GM18498 (cell line): ENCODE measurements around the gene KNG1.
"Not testable (repeated sequence)": the region's sequence is repeated elsewhere in the genome, so short reads cannot be mapped to it uniquely, and the experiment has no call there.

Experiments
- ATAC-seq: cut with Tn5 transposase; IDR thresholded peaks from one replicate; pipeline ENCODE4 v1.9.1; 2021; ENCODE audit warnings: mild to moderate bottlenecking, moderate library complexity; ENCODE audit not compliant: unreplicated experiment

The KNG1 gene

DNA sequence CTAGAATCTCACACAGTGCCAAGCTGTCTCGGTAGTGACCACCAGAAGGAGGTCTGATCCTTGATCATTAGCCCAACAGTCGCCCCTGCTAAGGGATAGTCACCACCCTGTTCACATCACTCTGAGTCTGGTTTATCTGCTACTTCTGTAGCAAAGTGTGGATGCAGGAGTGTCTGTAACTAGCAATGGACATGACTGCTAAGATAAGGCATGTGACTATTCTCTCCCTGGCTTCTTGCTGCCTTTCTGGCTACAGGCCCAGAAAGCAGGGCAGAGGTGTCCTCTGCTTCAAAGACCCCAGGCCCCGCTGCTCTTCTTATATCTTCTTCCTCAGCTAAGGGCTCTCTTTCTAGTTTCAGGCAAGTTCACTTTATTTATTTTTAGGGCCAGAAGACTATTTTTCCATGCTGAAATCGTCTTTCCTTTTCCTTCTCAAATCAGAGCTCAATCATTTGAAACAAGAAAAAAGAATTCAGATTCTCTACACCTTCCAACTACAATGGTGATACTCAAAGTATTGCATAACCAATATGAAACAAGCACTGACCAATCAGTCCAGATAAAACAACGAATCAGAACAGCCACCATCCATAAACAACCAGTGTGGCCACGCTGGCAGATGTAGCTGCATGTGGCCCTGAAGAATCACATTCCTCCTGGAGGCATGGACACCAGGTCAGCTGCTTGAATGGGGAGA is 8.0 kb upstream of the KNG1 start:
- ATAC-seq = no peak

DNA sequence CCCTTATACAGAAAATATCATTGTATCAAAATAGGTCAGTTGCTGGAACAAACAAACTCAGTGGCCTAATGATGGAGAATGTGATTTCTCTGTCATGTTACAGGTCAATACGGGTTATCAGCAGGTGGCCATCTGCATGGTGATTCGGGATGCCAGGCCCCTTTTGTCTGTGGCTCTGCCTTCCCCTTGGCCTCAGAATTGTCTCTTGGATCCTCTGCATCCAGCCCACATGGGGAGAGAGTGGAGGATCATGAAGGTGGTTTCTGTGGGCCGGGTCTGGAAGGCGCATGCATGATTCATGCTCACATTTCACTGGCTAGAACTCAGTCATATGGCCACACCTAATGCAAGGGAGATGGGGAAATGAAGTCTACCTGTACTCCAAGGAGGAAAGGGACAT is 6.5 kb upstream of the KNG1 start:
- ATAC-seq = not testable (repeated sequence)

DNA sequence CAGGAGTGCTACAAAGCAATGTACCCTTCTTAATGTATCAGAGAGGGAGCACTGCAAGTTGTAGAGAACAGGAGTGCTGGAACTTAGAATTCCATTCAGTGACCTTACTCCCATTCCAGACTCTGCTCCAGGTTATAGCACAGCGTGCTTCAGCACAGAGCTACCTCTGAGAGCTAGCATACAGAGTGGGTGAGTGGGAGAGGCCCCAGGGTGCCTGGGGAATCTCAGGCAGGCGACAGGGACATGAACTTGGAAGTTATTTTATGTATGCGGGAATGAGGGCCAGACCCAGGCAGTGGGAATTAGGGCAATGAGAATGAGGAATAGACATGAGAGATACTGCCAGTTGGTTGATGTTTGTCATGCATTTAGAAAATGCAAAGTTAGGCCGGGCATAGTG is 3.7 kb upstream of the KNG1 start:
- ATAC-seq = no peak

DNA sequence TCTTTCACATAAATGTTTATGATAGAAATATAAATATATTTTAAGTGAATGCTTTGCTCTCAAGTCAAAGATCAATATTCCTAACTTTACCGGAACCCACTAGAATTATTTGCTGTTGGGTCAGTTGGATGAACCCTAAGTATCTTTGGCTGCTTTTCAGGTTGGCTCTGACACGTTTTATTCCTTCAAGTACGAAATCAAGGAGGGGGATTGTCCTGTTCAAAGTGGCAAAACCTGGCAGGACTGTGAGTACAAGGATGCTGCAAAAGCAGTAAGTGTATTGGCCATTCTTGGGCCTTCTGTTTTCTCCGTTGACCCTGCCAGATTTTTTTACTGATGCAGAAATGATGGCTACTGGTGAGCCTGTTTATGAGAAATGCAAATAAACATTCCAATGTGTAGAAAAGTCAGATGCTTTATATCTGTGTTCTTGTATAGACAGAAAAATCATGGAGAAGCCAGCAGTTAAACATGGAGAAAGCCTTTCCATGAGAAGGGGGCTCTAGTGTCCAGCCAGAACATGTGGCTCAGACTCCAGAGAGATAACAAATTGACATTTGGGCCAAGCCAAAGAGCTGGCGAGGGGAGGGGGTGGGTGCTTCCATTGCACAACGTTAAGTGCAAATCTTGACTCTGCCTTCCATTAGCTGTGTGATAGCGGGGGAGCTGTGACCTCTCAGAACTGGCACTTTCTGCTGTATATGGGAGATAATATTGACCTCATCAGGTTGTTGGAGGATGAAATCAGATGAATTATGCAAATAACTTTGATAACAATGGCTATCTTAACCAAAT is 3.0 kb downstream of the KNG1 start:
- ATAC-seq = no peak

DNA sequence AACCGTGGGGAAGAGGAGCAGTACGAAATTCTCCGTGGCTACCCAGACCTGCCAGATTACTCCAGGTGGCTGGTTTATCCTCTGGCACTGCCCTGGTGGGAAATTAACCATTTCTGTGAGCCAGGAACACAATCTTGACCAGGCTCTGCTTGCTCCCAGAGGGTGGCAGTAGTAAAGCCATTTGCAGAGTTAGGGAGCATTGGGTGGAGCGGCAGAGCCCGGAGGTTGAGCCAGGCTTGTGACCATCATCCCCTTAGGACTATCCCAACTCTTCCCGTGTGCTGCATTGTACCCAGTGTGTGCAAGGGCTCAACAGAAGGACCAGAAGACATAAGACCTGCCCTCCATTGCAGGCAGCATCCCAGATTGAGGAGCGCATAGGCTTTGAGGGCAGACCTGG is 5.3 kb downstream of the KNG1 start:
- ATAC-seq = no peak

DNA sequence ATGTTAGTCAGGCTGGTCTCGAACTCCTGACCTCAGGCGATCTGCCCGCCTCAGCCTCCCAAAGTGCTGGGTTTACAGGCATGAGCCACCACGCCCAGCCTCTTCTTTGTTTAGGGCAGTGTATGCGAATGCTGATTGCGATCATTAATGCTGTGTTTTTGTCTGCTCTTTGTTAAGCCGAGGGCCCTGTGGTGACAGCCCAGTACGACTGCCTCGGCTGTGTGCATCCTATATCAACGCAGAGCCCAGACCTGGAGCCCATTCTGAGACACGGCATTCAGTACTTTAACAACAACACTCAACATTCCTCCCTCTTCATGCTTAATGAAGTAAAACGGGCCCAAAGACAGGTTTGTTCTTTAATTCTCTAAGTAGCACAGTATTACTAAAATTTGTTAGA is 7.8 kb downstream of the KNG1 start:
- no peak for ATAC-seq

DNA sequence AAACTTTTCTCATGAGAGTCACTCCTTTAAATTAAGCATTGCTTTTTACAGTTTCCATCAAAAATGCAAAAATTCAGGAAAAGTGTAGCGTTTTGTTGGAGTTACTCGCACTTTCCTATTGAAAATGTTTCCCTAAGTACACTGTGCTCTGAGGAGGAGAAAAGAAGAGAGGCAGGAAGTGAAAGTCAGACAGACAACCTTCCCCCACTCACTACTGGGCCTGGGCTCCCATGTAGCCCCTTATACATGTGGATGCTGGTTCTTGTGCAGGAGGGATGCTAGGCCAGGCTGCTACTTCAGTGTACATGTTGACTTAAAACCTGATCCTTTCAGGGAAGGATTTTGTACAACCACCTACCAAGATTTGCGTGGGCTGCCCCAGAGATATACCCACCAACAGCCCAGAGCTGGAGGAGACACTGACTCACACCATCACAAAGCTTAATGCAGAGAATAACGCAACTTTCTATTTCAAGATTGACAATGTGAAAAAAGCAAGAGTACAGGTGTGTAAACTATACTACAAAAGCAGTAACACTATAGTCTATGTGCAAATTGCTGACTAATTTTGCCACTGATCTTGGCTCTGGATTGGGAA is 15.1 kb downstream of the KNG1 start:
- no peak for ATAC-seq

DNA sequence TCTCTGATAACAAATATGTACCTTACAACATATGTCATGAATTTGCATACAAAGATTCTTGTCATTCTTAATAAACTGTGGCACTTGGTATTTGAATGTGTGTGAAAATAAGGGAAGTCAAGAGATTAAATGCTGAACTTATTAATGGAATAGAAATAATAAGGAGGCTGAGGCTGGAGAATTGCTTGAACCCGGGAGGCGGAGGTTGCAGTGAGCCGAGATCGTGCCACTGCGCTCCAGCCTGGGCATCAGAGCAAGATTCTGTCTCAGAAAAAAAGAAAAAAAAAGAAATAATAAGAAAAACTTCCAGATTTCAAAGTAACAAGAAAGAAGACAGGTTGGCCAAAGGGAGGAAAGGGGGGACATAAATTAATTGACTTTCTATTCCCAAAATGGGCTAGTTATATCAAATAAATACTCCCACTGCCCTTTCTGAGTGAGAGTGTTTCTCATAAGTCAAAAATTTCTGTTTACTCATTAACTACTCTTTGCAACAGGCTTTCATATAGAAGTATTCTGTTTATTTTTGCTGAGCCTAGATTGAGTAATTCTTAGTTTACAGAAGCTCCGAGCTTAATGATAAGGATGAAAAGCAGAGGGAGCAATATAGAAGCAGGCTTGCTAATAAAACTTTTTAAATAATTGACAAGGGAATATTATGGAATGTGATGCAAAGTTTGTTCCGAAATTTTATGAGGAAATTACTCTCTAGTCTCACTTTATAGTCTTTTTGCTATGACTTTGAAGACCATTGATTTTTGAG is 25.6 kb downstream of the KNG1 start:
- ATAC-seq = no peak

DNA sequence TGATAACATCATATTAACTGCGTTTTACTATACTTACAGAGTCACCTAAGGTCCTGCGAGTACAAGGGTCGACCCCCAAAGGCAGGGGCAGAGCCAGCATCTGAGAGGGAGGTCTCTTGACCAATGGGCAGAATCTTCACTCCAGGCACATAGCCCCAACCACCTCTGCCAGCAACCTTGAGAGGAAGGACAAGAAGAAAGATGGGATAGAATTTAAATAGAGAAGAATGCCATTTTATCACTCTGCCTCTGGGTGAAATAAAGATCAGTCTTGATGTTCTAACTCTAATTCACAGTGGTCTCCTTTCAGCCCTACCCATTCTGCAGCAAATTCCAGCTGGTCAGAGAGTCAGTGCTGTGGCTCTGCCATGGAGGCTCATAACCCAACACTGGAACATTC is 26.5 kb downstream of the KNG1 start:
- ATAC-seq = no peak

DNA sequence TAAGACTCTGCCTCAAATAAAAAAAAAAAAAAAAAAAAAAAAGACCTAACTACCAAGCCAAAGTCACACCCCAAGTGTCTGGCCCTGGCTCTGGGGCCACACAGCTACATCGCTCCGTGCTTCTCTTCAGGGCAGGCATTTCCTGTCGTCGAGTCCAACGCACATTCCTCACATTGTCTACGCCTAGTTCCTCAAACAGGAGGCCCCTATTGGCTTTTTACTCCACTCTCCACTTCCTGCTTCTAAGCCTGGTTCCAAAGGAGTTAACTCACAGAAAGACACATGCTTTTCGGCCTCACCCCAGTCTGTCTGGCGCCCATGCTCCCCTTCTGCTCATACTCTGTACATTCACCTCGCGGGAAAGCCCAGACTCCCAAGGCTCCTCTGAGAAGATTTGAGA is 28.8 kb downstream of the KNG1 start:
- ATAC-seq = no peak

DNA sequence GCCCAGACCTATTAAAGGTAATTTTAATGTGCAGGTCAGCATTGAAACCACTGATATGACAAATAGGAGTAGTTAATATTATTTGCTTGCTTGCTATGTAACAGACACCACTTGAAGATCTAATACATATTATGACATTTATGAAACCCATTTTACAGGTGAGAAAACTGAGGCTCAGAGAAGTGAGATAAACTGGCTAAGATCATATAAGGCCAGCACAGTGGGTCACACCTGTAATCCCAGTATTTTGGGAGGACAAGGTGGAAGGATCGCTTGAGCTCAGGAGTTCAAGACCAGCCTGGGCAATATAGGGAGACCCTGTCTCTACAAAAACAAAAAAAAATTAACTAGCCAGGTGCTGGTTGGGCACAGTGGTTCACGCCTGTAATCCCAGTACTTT is 33.2 kb downstream of the KNG1 start:
- ATAC-seq = no peak

DNA sequence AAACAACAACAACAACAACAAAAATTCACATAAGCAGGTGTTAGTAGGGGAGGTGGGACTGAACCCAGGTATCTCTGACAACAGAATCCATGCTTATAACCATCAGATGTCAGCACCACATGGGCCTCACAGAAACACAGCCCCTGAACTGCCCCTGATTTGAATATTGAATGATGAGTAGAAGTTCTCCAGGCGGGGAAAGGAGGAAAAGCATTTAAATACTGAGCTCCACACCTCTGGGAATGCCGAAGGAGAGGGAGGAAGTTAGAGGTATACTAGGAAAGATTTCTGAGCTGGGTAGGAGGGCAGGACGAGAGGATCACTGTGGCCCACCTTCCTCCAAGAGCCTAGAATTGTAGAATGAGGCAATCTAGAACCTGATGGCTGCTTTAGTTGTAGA is 34.3 kb downstream of the KNG1 start:
- ATAC-seq = no peak

DNA sequence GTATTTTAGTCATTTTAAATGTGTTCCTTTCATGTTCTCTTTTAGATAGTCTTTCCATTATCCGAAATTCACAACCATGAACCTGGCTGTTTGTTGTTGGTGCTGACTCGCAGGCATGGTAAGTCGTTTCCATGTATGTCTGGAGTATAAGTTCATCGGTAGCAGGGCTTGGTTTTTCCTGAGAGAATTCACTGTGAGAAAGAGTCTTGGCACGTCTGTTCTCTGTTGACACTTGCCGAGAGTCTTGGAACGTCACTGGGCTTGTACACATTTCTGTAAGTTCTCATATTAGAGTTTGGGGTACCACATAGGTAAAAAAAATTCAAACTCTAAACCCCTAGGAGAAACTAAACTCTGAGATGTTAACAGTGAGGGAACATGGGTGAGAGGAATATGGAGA is 36.8 kb downstream of the KNG1 start:
- ATAC-seq = no peak

DNA sequence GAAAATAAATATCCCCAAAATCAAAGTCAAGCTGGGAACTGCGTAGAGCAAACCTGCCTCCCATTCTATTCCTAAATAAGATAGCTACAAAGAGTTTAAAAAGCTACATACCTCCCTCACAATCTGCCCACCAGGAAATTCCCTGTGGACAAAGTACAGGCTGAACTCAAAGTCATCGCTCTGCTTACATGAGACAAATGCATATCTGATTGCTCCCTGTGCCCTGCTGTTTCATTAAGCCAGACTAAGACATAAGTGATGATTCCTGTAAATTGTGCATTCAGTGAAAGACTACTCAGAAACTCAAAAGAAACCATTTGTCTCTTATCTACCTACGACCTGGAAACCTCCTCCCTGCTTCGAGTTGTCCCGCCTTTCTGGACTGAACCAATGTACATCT is 37.7 kb downstream of the KNG1 start:
- no peak for ATAC-seq

DNA sequence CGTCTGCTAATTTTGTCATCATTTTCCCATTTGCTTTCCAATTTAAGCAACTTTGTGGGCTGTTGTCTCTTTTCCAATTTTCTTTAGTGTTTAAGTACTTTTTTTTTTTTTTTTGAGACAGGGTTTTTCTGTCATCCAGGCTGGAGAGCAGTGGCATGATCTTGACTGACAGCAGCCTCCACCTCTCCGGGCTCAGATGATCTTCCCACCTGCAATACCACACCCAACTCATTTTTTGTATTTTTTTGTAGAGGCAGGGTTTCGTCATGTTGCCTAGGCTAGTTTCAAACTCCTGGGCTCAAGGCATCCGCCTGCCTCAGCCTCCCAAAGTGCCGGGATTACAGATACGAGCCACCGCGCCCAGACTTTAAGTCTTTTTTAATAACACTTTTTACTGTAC is 40.1 kb downstream of the KNG1 start:
- ATAC-seq = no peak

DNA sequence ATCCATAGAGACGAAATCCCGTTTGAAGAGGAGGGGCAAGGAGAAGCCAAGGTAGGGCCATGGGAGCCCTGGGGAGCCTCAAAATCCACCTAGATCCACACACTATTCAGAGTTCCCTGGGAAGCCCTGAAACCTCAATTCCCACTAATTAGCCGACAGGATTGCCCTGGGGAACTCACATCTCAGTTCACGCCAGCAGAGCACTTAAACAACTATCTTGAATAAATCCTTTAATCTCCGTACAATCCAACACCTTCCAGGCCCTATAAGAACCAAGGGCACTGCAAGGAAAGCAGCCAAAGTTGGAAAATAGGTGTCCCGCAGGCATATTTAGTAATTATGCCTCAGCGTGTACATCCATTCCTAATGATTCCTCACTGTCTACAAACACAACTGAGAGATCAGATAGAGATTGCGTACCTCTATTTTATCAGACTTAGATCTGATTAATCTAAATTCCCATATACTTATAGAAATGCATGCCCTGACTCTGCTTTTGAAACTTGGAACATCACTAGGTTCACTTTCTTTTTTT is 40.6 kb downstream of the KNG1 start:
- ATAC-seq = no peak

DNA sequence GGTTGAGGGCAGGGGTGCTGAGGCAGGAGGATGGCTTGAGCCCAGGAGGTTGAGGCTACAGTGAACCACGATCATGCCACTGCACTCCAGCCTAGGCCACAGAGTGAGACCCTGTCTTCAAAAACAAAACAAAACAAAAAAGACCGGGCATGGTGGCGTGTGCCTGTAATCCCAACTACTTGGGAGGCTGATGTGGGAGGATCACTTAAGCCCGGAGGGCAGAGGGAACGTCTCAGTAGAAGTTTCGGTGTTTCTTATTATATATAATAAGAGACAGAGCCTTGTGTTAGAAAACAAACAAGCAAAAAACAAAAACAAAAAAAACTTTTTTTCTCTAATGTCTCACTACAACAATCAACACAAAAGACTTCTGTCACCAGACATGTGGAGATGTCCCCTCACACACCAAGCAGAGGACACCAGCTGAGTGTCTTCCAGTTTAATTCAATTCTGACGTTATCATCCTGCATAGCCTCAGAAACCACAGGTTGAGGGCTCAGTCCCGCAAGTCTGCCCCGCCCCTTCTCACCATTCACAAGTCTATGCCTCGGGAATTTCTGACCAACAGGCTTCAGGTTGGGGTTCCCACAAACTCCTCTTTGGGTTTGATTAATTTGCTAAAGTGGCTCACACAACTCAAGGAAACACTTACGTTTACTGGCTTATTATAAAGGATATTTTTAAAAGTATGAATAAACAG is 42.2 kb downstream of the KNG1 start:
- no peak for ATAC-seq

DNA sequence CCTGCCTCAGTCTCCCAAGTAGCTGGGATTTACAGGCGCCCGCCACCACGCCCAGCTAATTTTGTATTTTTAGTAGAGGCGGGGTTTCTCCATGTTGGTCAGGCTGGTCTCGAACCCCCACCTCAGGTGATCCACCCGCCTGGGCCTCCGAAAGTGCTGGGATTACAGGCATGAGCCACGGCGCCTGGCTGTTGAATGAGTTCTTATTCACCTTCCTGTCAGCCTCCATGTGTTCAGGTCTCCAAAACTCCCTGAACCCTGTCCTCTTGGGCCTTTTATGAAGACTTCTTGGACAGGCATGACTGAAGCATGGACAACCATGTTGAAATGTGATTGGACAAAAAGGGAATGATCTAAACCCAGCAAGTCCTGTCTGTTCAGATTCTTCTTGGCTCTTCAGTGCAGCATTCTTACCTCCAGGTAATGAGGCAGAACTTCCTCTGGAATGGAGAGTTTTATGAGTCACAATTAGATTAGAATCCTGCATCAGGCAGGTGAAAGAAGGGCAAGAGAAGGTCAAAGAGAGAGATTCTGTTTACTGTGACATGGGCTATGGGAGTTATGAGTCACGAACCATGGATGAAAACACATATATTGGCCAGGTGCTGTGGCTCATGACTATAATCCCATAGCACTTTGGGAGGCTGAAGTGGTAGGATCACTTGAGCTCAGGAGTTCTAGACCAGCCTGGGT is 43.1 kb downstream of the KNG1 start:
- no peak for ATAC-seq

DNA sequence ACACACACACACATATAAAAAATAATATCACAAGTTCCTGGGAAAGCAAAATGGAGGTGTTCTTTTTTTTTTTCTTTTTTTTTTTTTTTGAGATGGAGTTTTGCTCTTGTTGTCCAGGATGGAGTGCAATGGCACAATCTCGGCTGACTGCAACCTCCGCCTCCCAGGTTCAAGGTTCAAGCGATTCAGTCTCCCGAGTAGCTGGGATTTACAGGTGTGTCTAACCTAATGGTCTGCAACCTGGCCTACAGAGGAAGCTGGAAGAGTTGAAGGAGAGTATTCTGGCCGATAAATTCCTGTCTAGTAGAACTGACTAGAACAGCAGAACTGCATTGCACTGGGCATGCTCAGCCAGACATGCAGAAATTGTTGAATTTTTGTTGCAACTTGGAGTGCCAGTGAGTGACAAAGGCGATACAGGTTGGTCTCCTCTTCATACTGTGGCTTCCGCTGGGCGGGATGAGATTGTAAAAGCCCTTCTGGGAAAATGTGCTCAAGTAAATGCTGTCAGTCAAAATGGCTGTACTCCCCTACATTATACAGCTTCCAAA is 43.8 kb downstream of the KNG1 start:
- no peak for ATAC-seq

DNA sequence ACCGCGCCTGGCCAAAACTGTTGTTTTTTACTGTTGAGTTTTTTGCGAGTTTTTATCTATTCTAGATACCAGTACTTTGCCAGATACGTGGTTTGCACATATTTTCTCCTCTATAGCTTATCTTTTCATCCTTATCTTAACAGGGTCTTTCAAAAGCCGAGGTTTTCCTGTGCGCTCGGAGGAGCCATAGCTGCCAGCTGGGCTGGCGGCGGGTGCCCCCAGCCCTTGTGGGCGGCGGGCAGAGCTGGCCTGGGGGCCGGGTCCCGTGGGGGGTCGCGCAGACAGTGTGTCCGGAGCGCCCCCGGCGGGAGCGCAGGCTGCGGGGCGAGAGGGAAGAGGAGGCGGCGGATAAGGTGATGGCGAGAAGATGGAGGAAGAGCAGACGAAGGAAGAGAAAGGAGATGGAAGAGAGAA is 55.1 kb downstream of the KNG1 start:
- ATAC-seq = peak; percentile 30
